ENCODE data around the gene CCDC7.

Gene CCDC7

DNA sequence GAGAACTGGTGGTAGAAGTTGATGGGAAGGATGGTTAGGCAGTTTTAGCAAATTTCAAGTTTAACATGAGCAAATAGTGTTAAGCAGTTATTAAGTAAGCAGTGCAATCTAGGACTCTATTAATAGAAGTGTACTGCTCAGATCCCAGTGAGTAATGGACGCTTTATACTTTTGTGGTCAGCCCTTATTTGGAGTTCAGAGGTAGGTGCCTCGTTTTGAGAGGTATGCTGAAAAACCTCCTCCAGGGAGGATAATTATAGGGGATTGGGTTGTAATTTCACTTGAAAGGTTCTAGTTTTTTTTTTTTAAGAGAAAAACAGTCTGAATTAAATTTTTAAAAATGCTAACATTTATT, 33.5 kb upstream of the CCDC7 start:
- Histone ChIP-seq H3K9me3 (no peaks in the 10 kb centered on the region), H3K4me2 (no peak overlapping the region), H3K9ac (no peak overlapping the region), H3K27ac (no peak overlapping the region), H3K4me1 (no peaks in the 10 kb centered on the region), H4K20me1 (no peaks in the 10 kb centered on the region), H3K4me3 (no peak overlapping the region), H3K36me3 (no peaks in the 10 kb centered on the region), H3K27me3 (no peaks in the 10 kb centered on the region)
- no peak for TF ChIP-seq Cebpa-rat (IDR thresholded peaks at IDR 0.05)

DNA sequence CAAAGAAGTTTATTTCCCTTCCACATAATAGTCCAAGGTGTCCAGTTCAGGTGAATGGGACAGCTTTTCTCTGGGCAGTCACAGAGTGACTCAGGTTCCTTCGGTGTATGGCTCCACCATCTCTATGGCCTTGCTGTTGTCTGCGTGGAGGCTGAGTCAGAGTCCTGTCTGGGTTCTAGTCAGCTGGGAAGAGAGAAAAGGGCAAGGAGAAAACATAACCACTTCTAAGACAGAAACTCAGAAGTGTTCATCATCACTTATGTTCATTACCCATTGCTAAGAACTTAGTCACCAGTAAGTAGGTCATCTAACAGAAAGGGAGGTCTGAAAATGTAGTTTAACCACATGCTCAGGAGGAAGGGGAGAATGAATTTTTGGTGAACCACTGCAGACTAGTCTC, 32.4 kb upstream of the CCDC7 start:
- Histone ChIP-seq H4K20me1 (no peaks in the 10 kb centered on the region), H3K27ac (no peak overlapping the region), H3K4me2 (no peak overlapping the region), H3K4me3 (no peak overlapping the region), H3K36me3 (no peaks in the 10 kb centered on the region), H3K27me3 (no peaks in the 10 kb centered on the region), H3K9ac (no peak overlapping the region), H3K4me1 (no peaks in the 10 kb centered on the region), H3K9me3 (no peaks in the 10 kb centered on the region)
- TF ChIP-seq Cebpa-rat (IDR thresholded peaks at IDR 0.05), result no peak

DNA sequence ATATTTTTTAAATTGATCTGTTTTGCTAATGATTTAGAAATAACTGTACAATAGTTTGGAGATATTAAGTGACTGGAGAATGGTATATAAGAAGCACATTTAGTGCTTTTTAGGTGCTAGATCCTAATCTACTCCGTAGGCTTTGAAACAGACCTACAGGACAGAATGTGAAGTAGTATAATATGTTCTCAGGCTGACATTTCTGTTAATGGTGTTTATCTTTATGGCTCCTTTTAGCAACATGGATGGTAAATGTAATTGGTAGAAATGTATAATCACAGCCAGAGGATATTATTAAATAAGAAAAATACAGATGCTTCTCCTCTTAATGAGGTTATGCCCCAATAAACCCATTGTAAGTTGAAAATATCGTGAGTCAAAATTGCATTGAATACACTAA, 30.6 kb upstream of the CCDC7 start:
- TF ChIP-seq Cebpa-rat (IDR thresholded peaks at IDR 0.05), result no peak
- Histone ChIP-seq H3K4me1 (no peaks in the 10 kb centered on the region), H3K27me3 (no peaks in the 10 kb centered on the region), H3K4me2 (no peak overlapping the region), H3K27ac (no peak overlapping the region), H3K4me3 (no peak overlapping the region), H3K9me3 (no peaks in the 10 kb centered on the region), H3K36me3 (no peaks in the 10 kb centered on the region), H3K9ac (no peak overlapping the region), H4K20me1 (no peaks in the 10 kb centered on the region)

DNA sequence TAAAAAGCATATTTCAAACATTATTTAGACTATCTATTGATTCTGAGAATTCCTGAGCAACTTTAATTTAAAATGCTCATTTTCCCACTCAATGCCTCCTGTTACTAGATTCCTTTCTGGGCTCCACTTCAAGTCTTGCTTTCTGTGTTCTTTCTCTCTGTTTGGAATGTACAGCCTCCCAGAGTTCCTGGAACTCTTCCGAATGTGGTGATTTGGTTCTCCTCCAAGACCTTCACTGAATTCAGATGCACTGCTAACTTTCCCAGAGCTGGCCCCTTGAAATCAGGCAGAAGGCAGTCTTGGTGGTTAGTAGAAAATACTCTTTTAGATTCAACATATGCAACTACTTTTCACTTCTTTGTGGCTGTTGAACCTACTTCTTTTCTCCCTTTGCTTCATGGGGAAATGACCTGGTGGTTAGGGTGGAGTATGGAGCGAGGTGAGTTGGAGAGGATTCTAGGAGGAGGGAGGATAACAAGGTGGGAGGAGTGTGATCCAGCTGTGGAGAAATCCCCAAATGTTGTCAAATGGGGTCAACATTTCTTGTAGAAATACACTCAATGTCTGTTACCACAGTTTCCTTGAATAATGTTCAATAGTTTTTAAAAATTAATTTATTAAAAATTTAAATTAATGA, 27.9 kb upstream of the CCDC7 start:
- no peaks in the 10 kb centered on the region for H3K4me1 ChIP-seq
- no peak overlapping the region for H3K4me2 ChIP-seq
- H3K36me3 ChIP-seq, result no peaks in the 10 kb centered on the region
- TF ChIP-seq Cebpa-rat (IDR thresholded peaks at IDR 0.05), result no peak
- no peak overlapping the region for H3K27ac ChIP-seq
- H3K4me3 ChIP-seq, result no peak overlapping the region
- no peak overlapping the region for H3K9ac ChIP-seq
- H3K27me3 ChIP-seq, result no peaks in the 10 kb centered on the region
- no peaks in the 10 kb centered on the region for H4K20me1 ChIP-seq
- peaks cover 8% of the 10 kb centered on the region for H3K9me3 ChIP-seq

DNA sequence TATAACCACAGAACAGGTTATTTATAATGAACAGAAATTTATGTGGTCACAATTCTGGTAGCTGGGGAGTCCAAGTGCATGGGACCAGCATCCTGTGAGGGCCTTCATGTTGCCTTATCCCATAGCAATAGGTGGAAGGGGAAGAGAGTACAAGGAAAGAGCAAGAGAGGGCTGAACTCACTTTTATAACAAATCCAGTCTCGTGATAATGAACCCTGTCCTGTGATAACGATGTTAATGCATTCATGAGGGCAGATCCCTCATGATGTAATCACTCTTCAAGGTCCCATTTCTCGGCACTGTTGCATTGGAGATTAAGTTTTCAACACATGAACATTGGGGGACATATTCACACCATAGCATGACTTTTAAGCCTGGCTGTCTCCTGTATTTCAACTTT, 27.4 kb upstream of the CCDC7 start:
- Histone ChIP-seq H4K20me1 (no peaks in the 10 kb centered on the region), H3K27ac (no peak overlapping the region), H3K4me1 (no peaks in the 10 kb centered on the region), H3K9me3 (peaks cover 10% of the 10 kb centered on the region), H3K4me2 (no peak overlapping the region), H3K9ac (no peak overlapping the region), H3K36me3 (no peaks in the 10 kb centered on the region), H3K4me3 (no peak overlapping the region), H3K27me3 (no peaks in the 10 kb centered on the region)
- TF ChIP-seq Cebpa-rat (IDR thresholded peaks at IDR 0.05), result no peak

DNA sequence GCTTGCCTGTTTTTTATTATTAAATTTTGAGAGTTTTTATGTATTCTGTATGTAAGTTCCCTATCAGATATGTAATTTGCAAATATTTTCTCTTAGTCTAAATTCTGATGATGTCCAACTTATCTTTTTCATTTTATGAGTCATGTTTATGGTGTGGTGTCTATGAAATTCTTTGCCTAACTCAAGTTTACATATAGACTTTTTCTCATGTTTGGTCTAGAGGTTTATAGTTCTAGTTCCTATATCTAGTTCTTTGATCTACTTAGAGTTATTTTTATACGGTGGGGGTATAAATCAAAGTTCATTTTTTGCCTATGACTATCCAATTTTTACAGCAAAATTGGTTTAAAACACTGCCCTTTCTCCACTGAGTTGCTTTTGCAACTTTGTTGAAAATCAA, 26.3 kb upstream of the CCDC7 start:
- no peak overlapping the region for H3K9ac ChIP-seq
- H3K9me3 ChIP-seq, result peaks cover 17% of the 10 kb centered on the region
- H3K4me1 ChIP-seq, result no peaks in the 10 kb centered on the region

DNA sequence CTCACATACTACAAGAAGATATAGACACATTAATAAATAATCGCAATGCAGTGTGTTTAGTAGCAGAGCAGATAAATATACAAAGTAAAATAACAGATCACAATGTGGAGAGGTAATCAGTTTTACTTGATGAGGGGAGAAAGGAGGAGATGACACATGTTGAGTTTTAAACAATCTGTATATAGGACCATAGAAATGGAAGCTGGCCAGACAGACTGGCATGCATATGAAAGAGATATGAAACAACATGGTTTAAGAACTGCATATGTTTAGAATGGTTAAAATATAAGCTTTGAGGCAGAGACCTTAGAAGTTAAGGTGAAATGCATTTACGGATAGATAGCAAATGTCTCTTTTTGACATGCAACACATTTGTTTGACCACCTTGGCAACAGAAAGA, 19.8 kb upstream of the CCDC7 start:
- Histone ChIP-seq H3K27me3 (no peaks in the 10 kb centered on the region), H4K20me1 (no peaks in the 10 kb centered on the region), H3K4me1 (no peaks in the 10 kb centered on the region), H3K36me3 (no peaks in the 10 kb centered on the region), H3K9ac (no peak overlapping the region), H3K4me2 (no peak overlapping the region), H3K4me3 (no peak overlapping the region), H3K27ac (no peak overlapping the region), H3K9me3 (peaks cover 17% of the 10 kb centered on the region)
- no peak for TF ChIP-seq Cebpa-rat (IDR thresholded peaks at IDR 0.05)

More for the DNA sequence above, 26.3 kb upstream of the CCDC7 start:
- no peak overlapping the region for H3K27ac ChIP-seq
- no peaks in the 10 kb centered on the region for H4K20me1 ChIP-seq
- no peaks in the 10 kb centered on the region for H3K27me3 ChIP-seq
- no peaks in the 10 kb centered on the region for H3K36me3 ChIP-seq
- H3K4me2 ChIP-seq, result no peak overlapping the region
- no peak overlapping the region for H3K4me3 ChIP-seq
- TF ChIP-seq Cebpa-rat (IDR thresholded peaks at IDR 0.05), result no peak

DNA sequence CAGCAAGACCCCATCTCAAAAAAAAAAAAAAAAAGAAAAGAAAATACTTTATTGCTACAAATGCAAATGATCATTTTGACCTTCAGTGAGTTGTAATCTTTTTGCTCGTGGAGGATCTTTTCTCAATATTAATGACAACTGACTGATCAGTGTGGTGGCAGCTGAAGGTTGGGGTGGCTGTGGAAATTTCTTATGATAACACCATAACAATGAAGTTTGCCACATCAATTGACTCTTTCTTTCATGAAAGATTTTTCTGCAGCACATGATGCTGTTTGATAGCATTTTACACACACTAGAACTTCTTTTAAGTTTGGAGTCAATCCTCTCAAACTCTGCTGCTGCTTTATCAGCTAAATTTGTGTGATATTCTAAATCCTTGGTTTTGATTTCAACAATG, 12.4 kb upstream of the CCDC7 start:
- no peak for TF ChIP-seq Cebpa-rat (IDR thresholded peaks at IDR 0.05)
- no peaks in the 10 kb centered on the region for H3K36me3 ChIP-seq
- no peaks in the 10 kb centered on the region for H4K20me1 ChIP-seq
- no peak overlapping the region for H3K9ac ChIP-seq
- no peak overlapping the region for H3K4me3 ChIP-seq
- no peak overlapping the region for H3K27ac ChIP-seq
- H3K27me3 ChIP-seq, result no peaks in the 10 kb centered on the region
- no peak overlapping the region for H3K4me2 ChIP-seq
- peaks cover 17% of the 10 kb centered on the region for H3K9me3 ChIP-seq
- no peaks in the 10 kb centered on the region for H3K4me1 ChIP-seq

DNA sequence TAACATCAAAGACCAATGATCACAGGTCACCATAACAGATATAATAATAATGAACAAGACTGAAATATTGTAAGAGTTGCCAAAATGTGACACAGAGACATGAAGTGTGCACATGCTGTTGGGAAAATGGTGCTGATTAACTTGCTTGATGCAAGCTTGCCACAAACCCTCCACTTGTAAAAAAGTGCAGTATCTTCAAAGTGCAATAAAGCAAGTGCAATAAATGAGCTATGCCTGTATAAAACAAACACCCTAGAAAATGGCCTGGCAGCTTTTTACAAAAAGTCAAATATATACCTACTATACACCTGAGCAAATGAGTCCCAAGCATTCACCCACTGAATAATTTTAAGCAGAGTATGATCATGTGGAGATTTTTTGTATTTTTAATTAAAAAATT, 9.7 kb upstream of the CCDC7 start:
- H3K9me3 ChIP-seq, result peaks cover 17% of the 10 kb centered on the region
- H3K4me2 ChIP-seq, result no peak overlapping the region
- no peak overlapping the region for H3K9ac ChIP-seq
- no peak for TF ChIP-seq Cebpa-rat (IDR thresholded peaks at IDR 0.05)
- no peaks in the 10 kb centered on the region for H4K20me1 ChIP-seq
- H3K4me3 ChIP-seq, result no peak overlapping the region
- H3K27me3 ChIP-seq, result no peaks in the 10 kb centered on the region
- H3K4me1 ChIP-seq, result no peaks in the 10 kb centered on the region
- no peaks in the 10 kb centered on the region for H3K36me3 ChIP-seq
- no peak overlapping the region for H3K27ac ChIP-seq

DNA sequence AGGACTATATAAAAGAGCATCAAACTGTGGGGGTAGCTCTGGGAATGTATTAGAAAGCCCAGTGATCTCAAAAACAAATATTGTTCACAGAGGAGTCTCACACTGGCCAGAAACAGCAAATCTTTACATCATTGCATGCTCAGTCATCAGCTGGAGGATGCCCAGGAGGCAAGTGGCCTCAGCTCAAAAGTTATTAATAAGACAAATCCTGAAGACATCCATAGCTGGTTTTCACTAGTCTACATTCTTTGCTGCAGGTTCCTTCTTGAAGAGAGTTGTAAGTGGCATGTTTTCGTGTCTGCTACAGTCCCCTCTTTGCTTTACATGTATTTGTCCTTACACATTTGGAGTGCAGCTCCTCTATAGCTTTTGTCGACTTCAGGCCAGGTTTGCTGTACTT, 8.6 kb upstream of the CCDC7 start:
- Histone ChIP-seq H3K27me3 (no peaks in the 10 kb centered on the region), H3K9ac (no peak overlapping the region), H3K9me3 (peaks cover 17% of the 10 kb centered on the region), H3K27ac (no peak overlapping the region), H3K36me3 (no peaks in the 10 kb centered on the region), H3K4me2 (no peak overlapping the region), H3K4me1 (no peaks in the 10 kb centered on the region), H4K20me1 (no peaks in the 10 kb centered on the region), H3K4me3 (no peak overlapping the region)
- TF ChIP-seq Cebpa-rat (IDR thresholded peaks at IDR 0.05), result no peak

DNA sequence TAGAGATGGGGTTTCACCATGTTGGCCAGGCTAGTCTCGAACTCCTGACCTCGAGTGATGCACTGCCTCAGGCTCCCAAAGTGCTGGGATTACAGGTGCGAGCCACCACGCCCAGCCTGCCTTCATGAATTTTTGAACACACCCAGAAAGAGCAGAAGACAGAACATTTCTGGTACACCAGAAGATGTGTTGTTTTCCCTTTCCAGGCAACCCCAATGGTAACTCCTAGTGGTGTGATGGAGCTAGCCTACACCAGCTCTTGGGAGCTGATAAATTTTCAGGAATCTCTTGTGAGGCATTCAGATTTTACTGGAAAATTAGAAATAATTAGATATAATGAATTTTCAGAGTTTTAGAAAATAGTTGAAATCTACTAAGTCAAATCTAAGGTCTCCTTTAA, 904 bp upstream of the CCDC7 start:
- Histone ChIP-seq H3K27ac (no peak overlapping the region), H3K36me3 (no peaks in the 10 kb centered on the region), H3K9me3 (no peaks in the 10 kb centered on the region), H4K20me1 (no peaks in the 10 kb centered on the region), H3K4me3 (peak overlapping the region; percentile 80), H3K4me1 (peaks cover 21% of the 10 kb centered on the region), H3K4me2 (peak overlapping the region; percentile 79), H3K9ac (no peak overlapping the region), H3K27me3 (no peaks in the 10 kb centered on the region)
- no peak for TF ChIP-seq Cebpa-rat (IDR thresholded peaks at IDR 0.05)
